CD4-positive, alpha-beta T cell treated with Interleukin-17A for 1 hour (primary cell): ENCODE data around the gene TOMM5.

ENCODE experiments used
- DNase-seq: peaks from one replicate; pipeline ENCODE4 v3.0.0-alpha.2; 2020

Gene TOMM5

DNA sequence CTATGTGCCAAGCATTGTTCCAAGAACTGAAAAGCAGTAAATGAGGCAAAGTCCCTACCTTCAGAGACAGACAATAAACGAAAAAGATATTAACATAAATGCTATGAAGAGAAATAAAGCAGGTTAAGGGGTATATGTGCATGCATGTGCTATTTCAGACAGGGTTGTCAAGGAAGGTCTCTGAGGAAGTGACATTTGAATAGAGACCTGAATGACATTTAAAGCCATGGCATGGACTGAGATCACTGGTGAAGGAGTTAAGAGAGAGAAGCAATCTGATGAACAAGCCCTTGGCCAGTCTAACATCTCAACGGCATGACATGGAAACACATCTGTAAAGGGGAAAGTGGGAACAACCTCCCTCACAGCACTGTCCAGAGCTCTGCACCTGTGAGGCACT is 30.7 kb downstream of the TOMM5 start:
- DNase-seq, result no peak

DNA sequence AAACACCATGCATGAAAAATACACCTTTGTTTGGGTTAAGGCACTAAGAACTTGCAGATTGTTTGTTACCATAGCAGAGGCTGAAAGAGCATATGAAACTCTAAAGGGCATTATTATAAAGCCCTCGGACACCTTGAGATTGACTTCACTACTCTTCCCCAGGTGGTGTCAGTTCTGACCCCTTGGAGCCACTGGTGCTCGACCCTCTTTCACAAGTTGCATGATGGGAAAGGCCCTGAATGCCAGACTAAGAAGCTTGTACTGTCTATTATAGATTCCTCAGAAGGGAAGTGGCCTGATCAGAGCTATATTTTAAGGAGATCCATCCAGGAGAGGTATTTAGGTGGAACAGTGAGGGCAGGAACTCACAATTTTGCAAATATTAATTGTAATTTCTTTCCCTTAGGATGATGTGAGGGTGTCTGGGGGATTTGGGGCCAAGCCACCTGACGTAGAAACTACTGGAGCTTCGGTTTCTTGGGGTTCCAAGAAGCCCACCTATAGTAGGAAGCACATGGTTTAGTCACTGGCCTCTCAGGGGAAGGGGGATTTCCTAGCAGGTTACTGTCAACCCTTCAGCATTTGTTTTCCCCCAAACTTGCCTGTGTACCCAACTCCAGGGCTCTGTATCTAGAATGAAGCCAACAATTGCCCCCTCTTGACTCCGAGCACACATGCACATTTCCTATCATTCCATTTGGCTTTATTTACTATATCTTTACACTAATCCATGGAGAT is 32.4 kb downstream of the TOMM5 start:
- no peak for DNase-seq

DNA sequence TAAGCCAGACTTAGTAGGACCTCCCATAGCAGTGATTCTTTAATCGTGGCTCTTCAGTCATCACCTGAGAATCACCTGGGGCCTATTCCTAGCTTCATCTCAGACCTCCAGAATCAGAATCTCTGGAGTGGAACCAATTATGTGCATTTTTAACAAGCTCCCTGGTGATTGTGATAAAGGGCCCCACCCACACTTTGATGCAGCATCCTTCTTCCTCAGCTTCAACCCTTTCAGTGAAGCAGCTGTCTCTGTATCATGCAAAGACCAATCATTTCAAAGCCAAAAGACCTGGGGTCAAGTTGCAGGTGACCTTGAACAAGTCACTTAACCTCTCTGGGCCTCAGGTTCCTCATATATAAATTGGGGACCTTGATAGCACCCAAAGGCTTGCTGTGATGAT is 33.3 kb downstream of the TOMM5 start:
- no peak for DNase-seq

DNA sequence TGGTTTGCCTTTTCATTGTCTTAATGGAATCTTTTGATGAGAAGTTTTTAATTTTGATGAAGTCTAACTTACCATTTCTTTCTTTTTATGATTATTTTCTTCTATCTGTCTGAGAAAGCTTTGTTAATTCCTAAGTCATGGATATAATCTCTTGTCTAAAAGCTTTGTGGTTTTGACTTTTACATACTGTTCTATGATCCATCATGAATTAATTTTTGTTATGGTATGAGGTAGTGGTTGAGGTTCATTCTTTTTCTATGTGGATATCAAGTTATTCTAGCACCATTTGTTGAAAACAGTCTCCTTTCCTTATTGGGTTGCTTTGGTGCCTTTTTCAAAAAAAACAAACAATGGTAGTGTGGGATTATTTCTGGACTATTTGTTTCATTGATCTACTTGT is 36.6 kb downstream of the TOMM5 start:
- no peak for DNase-seq

DNA sequence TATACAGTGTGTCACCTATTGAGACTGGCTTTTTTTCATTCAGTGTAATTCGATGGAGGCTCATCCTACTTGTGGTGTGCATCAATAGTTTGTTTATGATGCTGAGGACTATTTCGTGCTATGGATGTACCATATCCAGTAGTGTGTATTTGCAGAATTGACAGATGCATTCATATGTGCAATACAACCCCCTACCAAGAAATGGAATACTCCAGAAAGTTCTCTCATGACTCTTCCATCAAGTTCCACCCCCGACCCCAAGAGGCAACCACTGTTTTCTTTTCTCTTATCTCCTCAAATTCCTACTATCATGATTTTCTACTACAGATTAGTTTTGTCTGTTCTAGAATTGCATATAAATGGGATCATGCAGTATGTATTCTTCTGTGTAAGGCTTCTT is 38.1 kb downstream of the TOMM5 start:
- no peak for DNase-seq

DNA sequence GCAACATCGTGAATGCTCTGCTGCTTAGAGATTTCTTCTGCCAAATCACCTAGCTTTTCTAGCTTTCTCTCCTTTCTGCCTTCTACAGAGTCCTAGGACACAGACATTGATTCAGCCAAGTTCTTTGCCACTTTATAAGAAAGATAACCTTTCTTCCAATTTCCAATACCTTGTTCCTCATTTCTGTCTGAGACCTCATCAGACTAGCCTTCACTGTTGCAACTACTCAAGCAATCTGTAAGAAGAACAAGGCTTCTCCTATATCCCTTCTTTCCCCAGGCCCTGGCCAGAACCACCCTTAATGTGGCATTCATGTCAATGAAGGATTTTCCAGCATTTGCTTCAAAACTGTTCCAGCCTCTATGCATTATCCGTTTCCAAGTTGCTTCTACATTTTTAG is 40.5 kb downstream of the TOMM5 start:
- DNase-seq, result no peak

DNA sequence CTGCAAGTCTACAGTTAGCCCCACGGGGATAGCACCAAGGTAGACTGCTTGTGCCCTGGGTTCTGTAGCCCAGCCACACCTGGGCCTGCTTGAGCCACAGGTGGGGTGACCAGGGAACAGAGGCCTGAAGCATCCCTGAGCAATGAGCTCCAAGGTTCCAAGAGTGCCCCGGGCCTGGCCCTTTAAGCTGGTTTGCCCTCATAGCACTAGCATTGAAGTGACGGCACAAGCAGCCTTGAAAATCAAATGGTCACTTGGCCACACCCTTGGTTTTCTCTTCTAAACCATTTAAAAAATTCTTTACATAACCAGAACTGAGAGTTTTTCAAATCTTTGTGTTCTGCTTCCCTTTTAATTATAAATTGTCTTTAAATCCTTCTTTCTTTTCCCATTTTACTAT is 40.9 kb downstream of the TOMM5 start:
- DNase-seq, result no peak

DNA sequence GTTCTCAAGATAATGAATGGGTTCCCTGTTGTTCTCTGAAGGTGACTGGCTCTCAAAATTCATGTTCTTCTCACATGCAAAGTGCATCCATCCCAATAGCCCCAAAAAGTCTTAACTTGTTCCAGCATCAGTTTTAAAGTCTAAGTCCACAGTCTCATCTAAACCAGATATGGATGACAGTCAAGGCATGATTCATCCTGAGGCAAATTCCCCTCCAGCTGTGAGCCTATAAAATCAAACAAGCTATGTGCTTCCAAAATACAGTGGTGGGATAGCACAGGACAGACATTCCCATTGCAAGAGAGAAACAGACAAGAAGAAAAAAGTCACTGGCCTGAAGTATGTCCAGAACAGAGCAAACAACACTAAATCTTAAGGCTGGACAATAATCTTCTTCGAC is 41.6 kb downstream of the TOMM5 start:
- no peak for DNase-seq

DNA sequence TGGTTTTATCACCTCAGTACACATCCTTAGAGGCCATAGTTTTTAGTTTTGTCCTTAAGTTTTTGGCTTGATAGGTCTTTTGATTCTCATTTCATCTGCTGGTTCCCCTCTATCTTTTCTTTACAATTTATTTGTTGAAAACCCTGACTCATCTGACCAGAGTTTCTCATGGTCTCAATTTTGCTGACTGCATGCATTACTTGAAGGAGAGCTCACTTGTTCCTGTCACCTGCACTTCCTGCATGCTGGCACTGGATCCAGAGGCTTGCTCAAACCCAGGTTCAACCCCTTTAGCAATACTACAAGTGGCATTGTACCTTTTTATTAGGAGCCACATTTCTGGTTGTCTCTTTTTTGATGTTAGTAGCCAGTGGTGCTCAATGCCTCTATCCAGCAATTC is 42.9 kb downstream of the TOMM5 start:
- no peak for DNase-seq

DNA sequence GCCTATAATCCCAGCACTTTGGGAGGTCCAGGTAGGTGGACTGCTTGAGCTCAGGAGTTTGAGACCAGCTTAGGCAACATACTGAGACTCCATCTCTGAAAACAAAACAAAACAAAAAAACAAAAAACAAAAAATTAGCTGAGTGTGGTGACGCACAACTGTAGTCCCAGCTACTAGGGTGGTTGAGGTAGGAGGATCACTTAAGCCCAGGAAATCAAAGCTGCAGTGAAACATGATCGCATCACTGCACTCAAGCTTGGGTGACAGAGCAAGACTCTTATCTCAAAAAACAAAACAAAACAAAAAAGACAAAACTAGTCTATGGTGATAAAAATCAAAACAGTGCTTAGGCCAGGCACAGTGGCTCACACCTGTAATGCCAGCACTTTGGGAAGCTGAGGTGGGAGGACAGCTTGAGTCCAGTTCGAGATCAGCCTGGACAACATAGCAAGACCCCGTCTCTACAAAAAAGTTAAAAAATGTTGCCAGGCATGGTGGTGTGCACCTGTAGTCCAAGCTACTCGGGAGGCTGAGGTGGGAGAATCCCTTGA is 45.0 kb downstream of the TOMM5 start:
- DNase-seq, result no peak

DNA sequence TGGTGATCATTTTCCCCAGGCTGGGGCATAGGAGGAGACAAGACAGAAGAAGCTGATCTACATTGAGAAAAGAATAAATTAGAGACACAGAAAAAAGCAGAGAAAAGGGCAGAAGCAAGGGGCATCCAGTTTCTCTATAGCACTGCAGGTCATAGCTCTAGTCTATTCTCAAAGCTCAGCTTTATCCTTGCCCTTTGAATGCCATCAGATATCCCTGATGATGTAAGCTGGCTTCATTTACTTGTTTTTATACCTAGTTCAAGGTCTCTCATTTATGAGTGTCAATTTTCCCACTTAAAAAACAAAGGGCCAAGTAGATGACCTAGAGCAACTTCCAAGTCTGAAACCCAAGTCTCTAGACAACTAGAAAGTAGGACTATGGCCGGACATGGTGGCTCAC is 48.9 kb downstream of the TOMM5 start:
- DNase-seq, result no peak

DNA sequence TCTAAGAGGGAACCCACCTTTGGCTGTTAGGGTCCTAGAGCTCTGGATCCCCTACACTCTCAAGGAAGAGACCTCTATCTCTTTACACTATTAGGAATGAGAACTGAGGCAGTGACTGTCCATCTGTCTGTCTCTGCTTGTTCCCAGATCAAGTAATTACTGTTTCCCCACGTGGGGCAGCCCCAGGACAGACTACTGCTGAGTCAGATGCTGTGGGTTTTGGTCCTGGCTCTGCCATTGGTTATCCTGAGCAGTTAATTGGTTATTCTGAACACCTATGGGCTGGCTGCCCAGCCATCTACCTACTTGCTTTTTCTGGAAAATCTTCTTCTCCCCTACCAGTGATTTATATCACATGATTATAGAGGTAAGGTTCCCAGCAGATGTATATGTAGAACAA is 49.5 kb downstream of the TOMM5 start:
- DNase-seq, result no peak

DNA sequence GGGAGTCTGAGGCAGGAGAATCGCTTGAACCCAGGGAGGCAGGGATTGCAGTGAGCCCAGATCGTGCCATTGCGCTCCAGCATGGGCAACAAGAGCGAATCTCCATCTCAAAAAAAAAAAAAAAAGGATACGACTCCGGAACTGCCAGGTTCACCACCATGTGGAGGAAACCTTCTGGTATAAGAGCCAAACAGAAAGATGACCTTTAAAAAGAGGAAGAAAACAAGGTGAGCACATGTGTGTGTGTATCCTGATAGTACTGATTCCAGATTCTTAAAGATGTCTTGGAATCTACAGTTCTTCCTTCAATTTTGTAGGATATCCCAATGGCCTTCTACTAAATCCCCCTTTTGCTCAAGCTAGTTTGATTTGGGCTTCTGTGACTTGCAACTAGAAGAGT is 49.9 kb downstream of the TOMM5 start:
- no peak for DNase-seq

DNA sequence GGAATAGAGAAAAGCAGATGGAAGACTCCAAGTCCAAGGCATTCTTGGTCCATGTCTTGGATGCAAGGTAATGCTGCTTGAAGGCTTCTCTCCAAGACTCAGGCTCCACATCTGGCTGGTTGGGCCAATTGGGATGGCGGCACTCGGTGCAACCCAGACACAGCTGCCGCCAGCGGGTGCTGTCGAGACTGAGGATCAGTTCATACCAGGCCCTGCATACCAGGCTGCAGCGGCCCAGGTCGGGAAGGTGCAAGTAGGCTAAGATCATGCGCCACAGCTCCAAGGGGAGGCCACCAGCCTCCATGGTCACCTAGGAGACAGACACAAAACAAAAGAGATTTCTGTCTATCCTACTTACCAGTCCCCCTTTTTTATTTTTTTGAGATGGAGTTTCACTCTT is 50.9 kb downstream of the TOMM5 start:
- DNase-seq, result no peak

DNA sequence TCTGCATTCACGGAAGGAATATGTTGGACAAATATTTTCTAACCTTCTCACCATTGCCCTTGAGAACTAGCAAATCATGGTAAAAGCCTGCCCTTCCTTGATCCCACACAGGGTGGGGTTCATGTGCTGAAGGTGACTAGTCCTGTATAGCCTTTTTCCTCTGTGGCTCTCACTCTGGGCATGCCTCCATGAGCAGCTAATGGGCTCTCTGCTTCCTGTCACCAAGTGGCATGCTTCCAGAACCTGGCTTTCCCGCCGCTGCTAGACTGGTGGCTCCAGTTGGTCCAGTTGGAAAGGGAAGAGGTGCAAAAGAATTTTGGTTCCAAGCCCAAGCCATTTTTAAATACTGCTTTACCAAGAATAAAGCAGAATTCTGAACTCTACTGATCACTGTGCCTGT is 51.8 kb downstream of the TOMM5 start:
- no peak for DNase-seq

DNA sequence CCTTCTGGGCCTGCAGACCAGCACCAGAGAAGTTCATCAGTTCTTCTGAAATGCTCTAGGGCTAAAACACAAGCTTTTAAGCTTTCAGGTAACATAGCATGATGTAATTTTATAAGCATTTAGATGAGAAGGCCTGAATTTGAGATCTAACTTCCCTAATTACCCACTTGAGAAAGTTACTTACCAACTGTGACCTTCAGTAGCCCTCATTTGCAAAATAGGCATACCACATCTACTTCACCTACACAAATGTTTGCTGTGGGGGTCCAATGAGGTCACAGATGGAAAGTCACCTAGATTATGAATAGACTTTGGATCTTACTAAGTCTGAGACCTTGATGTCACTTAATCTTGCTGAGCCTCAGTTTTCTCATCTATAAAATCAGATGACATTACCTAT is 52.8 kb downstream of the TOMM5 start:
- no peak for DNase-seq
